ENCODE data around the gene FURIN.
"Not testable (repeated sequence)": the region's sequence is repeated elsewhere in the genome, so short reads cannot be mapped to it uniquely, and the experiment has no call there.

Gene FURIN

GRCh38 chr15:90903733-90904536, 35.5 kb downstream of the FURIN start:
- peak; percentile 51 for DNase-seq

- DNase-seq = no peak
These were observed 36.4 kb downstream of the FURIN start for GRCh38 chr15:90904746-90905145.

GRCh38 chr15:90905306-90906180, 37.2 kb downstream of the FURIN start:
- DNase-seq = no peak

DNA sequence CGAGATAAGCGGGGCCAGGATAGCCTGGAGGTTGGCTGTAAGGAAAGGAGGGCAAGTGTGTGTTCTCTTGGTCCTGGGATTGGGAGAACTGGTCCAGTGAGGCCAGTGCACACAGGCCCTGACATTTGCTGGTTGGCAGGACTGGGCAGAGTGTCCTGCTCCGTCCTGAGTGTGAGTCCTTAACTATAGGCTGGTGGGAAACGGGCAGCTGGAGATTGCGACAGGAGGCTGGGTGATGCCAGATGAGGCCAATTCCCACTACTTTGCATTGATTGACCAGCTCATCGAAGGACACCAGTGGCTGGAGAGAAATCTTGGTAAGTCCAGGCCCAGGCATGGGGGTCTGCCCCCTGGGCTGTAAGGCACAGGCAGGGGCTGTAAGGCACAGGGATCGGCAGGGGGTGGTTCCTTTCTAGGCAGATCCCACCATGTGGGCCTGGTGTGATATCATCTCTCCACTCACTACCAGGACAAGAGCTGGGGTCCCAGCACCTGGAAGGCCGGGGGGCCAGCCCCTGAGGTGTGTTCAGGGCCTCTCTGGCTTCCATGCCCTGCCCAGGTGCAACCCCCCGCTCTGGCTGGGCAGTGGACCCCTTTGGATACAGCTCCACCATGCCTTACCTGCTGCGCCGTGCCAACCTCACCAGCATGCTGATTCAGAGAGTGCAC, 37.9 kb downstream of the FURIN start:
- DNase-seq = no peak

DNA sequence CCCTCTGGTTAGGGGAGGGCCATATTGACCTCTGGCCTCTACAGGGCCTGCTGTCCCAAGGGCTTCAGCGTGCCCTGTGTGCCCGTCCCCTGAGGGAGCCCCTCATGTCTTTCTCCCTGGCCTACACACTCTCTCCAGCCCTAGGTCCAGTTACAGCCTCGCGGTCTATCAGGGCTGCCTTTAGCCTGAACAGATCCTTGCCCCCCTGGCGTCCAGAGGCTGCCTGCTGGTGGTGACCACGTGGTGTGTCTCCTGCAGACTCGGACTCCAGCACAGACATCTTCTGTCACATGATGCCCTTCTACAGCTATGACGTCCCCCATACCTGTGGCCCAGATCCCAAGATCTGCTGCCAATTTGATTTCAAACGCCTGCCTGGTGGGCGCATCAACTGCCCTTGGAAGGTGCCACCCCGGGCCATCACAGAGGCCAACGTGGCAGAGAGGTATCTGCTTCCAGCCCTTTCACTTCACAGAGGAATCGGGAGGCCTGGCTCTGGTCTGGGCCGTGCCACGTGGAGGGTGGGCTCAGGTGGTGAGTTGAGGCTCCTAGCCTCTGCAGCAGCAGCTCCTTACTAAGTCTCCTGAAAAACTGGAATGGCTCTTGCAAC, 38.8 kb downstream of the FURIN start:
- DNase-seq = no peak

DNA sequence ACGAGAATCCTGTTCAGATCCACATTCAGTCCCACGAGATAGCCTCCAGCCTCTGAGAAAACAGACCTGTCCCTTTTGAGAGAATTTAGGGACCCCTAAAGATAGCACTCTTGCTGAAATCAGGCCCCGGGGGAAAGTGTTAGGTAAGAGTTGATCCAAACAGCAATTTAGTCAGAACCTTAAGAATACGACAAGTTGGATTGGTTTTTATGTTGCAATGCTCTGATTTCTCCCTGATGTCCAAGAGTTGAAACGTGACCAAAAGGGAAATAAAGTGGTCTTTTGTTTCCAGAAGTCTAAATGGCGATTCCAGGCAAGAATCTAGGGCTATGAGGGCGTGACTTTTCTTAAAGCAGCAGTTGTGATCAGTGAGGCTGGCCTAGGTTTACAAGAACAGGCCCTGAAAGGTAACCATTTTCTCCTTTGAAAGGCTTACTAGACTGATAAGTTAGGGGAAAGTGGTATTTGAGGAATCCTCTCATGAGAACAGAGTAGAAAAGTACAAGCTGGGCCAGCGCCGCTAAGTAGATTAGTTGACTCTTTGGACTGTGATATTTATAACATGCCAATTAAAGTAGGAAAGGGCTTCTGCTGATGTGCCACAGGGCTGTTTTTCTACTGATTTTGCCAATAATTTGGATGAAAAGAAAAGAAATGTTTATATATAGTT, 39.6 kb downstream of the FURIN start:
- DNase-seq = no peak

DNA sequence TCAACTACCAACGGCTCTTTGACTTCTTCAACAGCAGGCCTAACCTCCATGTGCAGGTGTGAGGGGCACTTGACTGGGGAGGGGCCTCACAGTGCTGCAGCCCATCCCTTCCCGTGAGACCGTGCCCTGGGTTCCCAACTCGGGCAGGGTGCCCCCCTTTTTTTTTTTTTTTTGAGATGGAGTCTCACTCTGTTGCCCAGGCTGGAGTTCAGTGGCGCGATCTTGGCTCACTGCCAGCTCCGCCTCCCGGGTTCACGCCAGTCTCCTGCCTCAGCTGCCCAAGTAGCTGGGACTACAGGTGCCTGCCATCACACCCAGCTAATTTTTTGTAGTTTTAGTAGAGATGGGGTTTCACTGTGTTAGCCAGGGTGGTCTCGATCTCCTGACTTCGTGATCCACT, 41.1 kb downstream of the FURIN start:
- not testable (repeated sequence) for DNase-seq

DNA sequence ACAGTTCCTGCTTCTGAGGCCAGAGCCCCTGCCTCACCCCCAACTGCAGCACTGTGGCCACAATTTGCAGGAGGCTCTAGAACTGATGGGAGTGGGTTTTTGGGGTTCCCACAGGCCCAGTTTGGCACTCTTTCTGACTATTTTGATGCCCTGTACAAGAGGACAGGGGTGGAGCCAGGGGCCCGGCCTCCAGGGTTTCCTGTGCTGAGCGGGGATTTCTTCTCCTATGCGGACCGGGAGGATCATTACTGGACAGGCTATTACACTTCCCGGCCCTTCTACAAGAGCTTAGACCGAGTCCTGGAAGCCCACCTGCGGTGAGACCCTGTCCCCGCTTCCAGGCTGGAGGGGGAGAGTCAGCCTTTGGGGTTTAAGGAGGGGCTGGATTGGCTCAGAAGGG, 41.6 kb downstream of the FURIN start:
- DNase-seq = no peak

DNA sequence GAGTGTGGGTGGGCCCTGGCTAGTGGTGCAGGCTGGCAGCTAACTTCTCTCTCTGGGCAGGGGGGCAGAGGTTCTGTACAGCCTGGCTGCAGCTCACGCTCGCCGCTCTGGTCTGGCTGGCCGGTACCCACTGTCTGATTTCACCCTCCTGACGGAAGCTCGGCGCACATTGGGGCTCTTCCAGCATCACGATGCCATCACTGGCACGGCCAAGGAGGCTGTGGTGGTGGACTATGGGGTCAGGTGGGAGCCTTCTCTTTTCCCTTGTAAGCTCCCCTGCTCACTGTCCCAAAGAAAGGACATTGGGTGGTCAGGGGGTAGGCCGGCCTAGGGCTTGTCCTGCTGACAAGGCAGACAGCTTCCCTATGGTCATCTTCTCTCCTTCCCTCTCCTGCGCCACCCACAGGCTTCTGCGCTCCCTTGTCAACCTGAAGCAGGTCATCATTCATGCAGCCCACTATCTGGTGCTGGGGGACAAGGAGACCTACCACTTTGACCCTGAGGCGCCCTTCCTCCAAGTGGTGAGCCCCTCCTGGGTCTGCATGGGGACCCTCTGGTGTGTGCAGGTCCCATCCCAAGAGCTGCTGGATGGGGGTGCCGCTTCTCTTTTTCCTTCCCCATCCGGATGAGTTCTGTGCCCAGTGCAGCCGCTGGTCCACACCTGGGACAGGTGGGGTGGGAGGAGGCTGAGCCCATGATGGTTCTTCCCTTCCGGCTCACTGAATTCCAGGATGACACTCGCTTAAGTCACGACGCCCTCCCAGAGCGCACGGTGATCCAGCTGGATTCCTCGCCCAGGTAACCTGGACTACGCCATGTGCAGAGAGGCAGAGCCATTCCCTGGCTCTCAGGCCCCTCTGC, 42.3 kb downstream of the FURIN start:
- DNase-seq = no peak

GRCh38 chr15:90911302-90911623, 42.9 kb downstream of the FURIN start:
- DNase-seq = no peak

DNA sequence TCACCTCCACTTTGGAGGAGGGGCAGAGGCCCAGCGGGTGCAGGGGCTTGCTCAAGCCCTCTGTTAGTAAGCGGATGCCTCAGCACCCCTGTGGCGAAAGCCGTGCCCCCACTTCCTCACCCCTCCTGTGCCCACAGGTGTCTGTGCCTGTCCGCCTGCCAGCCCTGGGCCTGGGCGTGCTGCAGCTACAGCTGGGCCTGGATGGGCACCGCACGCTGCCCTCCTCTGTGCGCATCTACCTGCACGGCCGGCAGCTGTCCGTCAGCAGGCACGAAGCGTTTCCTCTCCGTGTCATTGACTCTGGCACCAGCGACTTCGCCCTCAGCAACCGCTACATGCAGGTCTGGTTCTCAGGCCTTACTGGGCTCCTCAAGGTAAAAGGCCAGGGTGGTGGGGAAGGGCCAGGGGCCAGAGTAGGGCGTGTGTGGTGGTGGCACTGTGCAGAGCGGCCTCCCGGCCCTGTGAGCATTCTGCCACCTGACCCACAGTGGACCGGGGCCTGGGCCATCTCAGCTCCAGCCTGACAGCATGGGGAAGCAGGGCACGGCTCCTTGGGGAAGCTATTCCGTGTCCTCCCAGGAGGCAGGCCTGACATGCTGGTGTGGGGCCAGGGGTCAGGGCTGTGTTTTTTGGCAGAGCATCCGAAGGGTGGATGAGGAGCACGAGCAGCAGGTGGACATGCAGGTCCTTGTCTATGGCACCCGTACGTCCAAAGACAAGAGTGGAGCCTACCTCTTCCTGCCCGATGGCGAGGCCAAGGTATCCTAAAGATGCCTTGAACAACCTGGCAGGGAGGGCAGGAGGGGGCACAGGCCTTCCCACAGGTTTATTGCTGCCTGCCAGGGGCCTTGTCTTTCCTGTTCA, 43.8 kb downstream of the FURIN start:
- no peak for DNase-seq

GRCh38 chr15:90912770-90913075, 44.3 kb downstream of the FURIN start:
- no peak for DNase-seq

DNA sequence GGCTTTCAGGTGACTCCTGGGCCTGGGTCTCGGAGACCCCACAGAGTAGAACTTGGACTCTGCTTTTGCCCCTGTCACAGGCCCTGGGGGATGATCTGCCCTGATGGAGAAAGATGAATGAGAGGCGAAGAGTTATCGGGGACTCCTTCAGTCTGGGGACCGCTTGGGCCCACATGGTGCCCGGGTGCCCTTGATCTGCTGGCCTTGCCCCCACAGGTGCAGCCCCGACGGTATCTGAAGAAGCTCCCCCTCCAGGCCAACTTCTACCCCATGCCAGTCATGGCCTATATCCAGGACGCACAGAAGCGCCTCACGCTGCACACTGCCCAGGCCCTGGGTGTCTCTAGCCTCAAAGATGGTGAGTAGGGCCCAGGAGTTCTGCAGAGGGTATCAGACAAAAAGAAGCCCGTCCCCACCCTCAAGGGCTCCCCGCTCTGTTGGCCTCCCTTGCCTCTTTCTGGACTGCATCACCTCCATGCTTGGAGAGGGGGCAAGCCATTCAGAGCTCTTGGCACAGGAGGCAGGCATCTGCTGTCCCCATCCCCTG, 45.1 kb downstream of the FURIN start:
- DNase-seq = no peak

- no peak for DNase-seq
These were observed 46.1 kb downstream of the FURIN start for GRCh38 chr15:90914305-90915080.

- no peak for DNase-seq
These were observed 46.9 kb downstream of the FURIN start for GRCh38 chr15:90915216-90915807.

- no peak for DNase-seq
These were observed 47.5 kb downstream of the FURIN start for GRCh38 chr15:90915808-90916440.

- DNase-seq = no peak
These were observed 48.1 kb downstream of the FURIN start for GRCh38 chr15:90916461-90916860.

GRCh38 chr15:90917569-90917968, 49.2 kb downstream of the FURIN start:
- DNase-seq = no peak

Data from DMS53 (cell line).